GM23338 (cell line): ENCODE measurements around the gene OPN1SW.

ENCODE experiments used
- CREB1 ChIP-seq: fragments of 250-450 bp; sonication (Bioruptor Pico); IDR thresholded peaks from 2 replicates; pipeline ENCODE4 v1.5.0; 2020; ENCODE audit warnings: low read depth, mild to moderate bottlenecking, moderate library complexity
- EZH2 ChIP-seq: fragments of 200-600 bp; sonication (generic); IDR thresholded peaks from one replicate; pipeline ENCODE4 v1.8.0; 2017; ENCODE audit warnings: antibody characterized with exemption, mild to moderate bottlenecking, low read depth; ENCODE audit not compliant: unreplicated experiment
- EZH2phosphoT487 ChIP-seq: fragments of 200-600 bp; sonication (generic); IDR thresholded peaks from one replicate; pipeline ENCODE4 v1.8.1; 2018; ENCODE audit warnings: antibody characterized with exemption; ENCODE audit not compliant: unreplicated experiment
- JUNB ChIP-seq: IDR thresholded peaks from one replicate; pipeline ENCODE4 v1.6.1; 2016; ENCODE audit warnings: antibody characterized with exemption; ENCODE audit not compliant: unreplicated experiment
- POLR2AphosphoS5 ChIP-seq: IDR thresholded peaks from 2 replicates; pipeline ENCODE4 v1.6.1; 2016; ENCODE audit warnings: antibody characterized with exemption, low read depth
- STAT1 ChIP-seq: IDR thresholded peaks from one replicate; pipeline ENCODE4 v1.6.1; 2016; ENCODE audit warnings: antibody characterized with exemption; ENCODE audit not compliant: unreplicated experiment
- ZNF331 ChIP-seq: fragments of 250-450 bp; sonication (Bioruptor Pico); IDR thresholded peaks from 2 replicates; pipeline ENCODE4 v1.5.0; 2020; ENCODE audit warnings: low read depth, mild to moderate bottlenecking, moderate library complexity
- TF ChIP-seq, protein P1 (sequence below), 2 experiments: fragments of 200-600 bp in 1 of 2; sonication (generic) in 1 of 2; conservative IDR thresholded peaks; 2 replicates each; pipeline versions ENCODE4 v1.5.1 to v1.6.1; 2016 to 2017; ENCODE audit warnings: antibody characterized with exemption in 2 of 2, low read depth in 2 of 2, mild to moderate bottlenecking in 2 of 2, moderate library complexity in 1 of 2
- TF ChIP-seq, protein P2 (sequence below): IDR thresholded peaks from one replicate; pipeline ENCODE4 v1.6.1; 2018; ENCODE audit warnings: antibody characterized with exemption; ENCODE audit not compliant: unreplicated experiment
- TF ChIP-seq, protein P3 (sequence below): IDR thresholded peaks from 2 replicates; pipeline ENCODE4 v1.6.1; 2016; ENCODE audit warnings: antibody characterized with exemption
- TF ChIP-seq, protein P4 (sequence below): fragments of 250-450 bp; sonication (Bioruptor Pico); IDR thresholded peaks from 2 replicates; pipeline ENCODE4 v1.5.0; 2020; ENCODE audit warnings: mild to moderate bottlenecking, moderate library complexity

DNA sequence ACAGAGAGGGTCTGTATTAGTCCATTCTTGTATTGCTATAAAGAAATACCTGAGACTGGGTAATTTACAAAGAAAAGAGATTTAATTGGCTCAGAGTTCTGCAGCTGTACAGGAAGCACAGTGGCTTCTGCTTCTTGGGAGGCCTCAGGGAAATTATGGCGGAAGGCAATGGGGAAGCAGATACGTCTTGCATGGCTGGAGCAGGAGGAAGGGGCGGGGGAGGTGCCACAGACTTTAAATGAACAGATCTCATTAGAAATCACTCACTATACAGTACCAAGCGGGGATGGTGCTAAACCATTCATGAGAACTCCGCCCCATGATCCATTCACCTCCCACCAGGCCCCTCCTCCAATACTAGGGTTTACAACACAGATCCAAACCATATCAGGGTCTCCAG, 40.2 kb downstream of the OPN1SW start:
- TF ChIP-seq, protein P1, sequence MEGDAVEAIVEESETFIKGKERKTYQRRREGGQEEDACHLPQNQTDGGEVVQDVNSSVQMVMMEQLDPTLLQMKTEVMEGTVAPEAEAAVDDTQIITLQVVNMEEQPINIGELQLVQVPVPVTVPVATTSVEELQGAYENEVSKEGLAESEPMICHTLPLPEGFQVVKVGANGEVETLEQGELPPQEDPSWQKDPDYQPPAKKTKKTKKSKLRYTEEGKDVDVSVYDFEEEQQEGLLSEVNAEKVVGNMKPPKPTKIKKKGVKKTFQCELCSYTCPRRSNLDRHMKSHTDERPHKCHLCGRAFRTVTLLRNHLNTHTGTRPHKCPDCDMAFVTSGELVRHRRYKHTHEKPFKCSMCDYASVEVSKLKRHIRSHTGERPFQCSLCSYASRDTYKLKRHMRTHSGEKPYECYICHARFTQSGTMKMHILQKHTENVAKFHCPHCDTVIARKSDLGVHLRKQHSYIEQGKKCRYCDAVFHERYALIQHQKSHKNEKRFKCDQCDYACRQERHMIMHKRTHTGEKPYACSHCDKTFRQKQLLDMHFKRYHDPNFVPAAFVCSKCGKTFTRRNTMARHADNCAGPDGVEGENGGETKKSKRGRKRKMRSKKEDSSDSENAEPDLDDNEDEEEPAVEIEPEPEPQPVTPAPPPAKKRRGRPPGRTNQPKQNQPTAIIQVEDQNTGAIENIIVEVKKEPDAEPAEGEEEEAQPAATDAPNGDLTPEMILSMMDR (conservative IDR thresholded peaks at IDR 0.05; ENCODE audit: low read depth in 2 of 2) = no peak
- TF ChIP-seq, protein P2, sequence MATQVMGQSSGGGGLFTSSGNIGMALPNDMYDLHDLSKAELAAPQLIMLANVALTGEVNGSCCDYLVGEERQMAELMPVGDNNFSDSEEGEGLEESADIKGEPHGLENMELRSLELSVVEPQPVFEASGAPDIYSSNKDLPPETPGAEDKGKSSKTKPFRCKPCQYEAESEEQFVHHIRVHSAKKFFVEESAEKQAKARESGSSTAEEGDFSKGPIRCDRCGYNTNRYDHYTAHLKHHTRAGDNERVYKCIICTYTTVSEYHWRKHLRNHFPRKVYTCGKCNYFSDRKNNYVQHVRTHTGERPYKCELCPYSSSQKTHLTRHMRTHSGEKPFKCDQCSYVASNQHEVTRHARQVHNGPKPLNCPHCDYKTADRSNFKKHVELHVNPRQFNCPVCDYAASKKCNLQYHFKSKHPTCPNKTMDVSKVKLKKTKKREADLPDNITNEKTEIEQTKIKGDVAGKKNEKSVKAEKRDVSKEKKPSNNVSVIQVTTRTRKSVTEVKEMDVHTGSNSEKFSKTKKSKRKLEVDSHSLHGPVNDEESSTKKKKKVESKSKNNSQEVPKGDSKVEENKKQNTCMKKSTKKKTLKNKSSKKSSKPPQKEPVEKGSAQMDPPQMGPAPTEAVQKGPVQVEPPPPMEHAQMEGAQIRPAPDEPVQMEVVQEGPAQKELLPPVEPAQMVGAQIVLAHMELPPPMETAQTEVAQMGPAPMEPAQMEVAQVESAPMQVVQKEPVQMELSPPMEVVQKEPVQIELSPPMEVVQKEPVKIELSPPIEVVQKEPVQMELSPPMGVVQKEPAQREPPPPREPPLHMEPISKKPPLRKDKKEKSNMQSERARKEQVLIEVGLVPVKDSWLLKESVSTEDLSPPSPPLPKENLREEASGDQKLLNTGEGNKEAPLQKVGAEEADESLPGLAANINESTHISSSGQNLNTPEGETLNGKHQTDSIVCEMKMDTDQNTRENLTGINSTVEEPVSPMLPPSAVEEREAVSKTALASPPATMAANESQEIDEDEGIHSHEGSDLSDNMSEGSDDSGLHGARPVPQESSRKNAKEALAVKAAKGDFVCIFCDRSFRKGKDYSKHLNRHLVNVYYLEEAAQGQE = no peak
- TF ChIP-seq, protein P3, sequence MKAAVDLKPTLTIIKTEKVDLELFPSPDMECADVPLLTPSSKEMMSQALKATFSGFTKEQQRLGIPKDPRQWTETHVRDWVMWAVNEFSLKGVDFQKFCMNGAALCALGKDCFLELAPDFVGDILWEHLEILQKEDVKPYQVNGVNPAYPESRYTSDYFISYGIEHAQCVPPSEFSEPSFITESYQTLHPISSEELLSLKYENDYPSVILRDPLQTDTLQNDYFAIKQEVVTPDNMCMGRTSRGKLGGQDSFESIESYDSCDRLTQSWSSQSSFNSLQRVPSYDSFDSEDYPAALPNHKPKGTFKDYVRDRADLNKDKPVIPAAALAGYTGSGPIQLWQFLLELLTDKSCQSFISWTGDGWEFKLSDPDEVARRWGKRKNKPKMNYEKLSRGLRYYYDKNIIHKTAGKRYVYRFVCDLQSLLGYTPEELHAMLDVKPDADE = no peak
- TF ChIP-seq ZNF331 (CRISPR knock-in tag) (no peak), POLR2AphosphoS5 (no peak), EZH2 (no peak), EZH2phosphoT487 (no peak), STAT1 (no peak), CREB1 (no peak), JUNB (no peak)
- TF ChIP-seq, protein P4, sequence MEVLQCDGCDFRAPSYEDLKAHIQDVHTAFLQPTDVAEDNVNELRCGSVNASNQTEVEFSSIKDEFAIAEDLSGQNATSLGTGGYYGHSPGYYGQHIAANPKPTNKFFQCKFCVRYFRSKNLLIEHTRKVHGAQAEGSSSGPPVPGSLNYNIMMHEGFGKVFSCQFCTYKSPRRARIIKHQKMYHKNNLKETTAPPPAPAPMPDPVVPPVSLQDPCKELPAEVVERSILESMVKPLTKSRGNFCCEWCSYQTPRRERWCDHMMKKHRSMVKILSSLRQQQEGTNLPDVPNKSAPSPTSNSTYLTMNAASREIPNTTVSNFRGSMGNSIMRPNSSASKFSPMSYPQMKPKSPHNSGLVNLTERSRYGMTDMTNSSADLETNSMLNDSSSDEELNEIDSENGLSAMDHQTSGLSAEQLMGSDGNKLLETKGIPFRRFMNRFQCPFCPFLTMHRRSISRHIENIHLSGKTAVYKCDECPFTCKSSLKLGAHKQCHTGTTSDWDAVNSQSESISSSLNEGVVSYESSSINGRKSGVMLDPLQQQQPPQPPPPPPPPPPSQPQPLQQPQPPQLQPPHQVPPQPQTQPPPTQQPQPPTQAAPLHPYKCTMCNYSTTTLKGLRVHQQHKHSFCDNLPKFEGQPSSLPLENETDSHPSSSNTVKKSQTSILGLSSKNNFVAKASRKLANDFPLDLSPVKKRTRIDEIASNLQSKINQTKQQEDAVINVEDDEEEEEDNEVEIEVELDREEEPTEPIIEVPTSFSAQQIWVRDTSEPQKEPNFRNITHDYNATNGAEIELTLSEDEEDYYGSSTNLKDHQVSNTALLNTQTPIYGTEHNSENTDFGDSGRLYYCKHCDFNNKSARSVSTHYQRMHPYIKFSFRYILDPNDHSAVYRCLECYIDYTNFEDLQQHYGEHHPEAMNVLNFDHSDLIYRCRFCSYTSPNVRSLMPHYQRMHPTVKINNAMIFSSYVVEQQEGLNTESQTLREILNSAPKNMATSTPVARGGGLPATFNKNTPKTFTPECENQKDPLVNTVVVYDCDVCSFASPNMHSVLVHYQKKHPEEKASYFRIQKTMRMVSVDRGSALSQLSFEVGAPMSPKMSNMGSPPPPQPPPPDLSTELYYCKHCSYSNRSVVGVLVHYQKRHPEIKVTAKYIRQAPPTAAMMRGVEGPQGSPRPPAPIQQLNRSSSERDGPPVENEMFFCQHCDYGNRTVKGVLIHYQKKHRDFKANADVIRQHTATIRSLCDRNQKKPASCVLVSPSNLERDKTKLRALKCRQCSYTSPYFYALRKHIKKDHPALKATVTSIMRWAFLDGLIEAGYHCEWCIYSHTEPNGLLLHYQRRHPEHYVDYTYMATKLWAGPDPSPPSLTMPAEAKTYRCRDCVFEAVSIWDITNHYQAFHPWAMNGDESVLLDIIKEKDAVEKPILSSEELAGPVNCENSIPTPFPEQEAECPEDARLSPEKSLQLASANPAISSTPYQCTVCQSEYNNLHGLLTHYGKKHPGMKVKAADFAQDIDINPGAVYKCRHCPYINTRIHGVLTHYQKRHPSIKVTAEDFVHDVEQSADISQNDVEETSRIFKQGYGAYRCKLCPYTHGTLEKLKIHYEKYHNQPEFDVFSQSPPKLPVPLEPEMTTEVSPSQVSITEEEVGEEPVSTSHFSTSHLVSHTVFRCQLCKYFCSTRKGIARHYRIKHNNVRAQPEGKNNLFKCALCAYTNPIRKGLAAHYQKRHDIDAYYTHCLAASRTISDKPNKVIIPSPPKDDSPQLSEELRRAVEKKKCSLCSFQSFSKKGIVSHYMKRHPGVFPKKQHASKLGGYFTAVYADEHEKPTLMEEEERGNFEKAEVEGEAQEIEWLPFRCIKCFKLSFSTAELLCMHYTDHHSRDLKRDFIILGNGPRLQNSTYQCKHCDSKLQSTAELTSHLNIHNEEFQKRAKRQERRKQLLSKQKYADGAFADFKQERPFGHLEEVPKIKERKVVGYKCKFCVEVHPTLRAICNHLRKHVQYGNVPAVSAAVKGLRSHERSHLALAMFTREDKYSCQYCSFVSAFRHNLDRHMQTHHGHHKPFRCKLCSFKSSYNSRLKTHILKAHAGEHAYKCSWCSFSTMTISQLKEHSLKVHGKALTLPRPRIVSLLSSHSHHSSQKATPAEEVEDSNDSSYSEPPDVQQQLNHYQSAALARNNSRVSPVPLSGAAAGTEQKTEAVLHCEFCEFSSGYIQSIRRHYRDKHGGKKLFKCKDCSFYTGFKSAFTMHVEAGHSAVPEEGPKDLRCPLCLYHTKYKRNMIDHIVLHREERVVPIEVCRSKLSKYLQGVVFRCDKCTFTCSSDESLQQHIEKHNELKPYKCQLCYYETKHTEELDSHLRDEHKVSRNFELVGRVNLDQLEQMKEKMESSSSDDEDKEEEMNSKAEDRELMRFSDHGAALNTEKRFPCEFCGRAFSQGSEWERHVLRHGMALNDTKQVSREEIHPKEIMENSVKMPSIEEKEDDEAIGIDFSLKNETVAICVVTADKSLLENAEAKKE (CRISPR knock-in tag) = no peak
